HEK293 (cell line): ENCODE results near the gene RAN.

Experiments used
- CTCF ChIA-PET: fragments of 350-600 bp; formaldehyde crosslinking; extraction: SDS; loops from one replicate; lab custom pipeline; 2021; ENCODE audit warnings: antibody characterized with exemption; lab: Yijun Ruan, JAX
- POLR2A ChIA-PET: fragments of 300-600 bp; formaldehyde crosslinking; extraction: SDS; loops from one replicate; lab custom pipeline; 2020; ENCODE audit warnings: antibody characterized with exemption, inconsistent platforms; lab: Yijun Ruan, JAX
- H3K27ac ChIP-seq: fragments of 200-500 bp; sonication (Bioruptor generic); 2 replicates; pipeline ENCODE4 v1.5.1; 2014; ENCODE audit warnings: low read depth, low read length, control low read depth, inconsistent platforms; ENCODE audit errors: extremely low read depth
- H3K36me3 ChIP-seq, 2 experiments: fragments of 200-500 bp in 1 of 2; sonication (Bioruptor generic) in 1 of 2; 1 replicate in 1 of 2; 2 replicates in 1 of 2; pipeline ENCODE4 v1.5.1; 2014 to 2017; ENCODE audit warnings: inconsistent platforms in 2 of 2, low read length in 2 of 2; ENCODE audit not compliant: control insufficient read depth in 2 of 2, insufficient read depth in 1 of 2
- H3K4me1 ChIP-seq: fragments of 200-500 bp; sonication (Bioruptor generic); 2 replicates; pipeline ENCODE4 v1.5.1; 2014; ENCODE audit warnings: mild to moderate bottlenecking, low read length, inconsistent platforms; ENCODE audit not compliant: control insufficient read depth, insufficient read depth
- H3K4me3 ChIP-seq: 2 replicates; pipeline ENCODE4 v1.5.1; 2011; ENCODE audit warnings: low read depth, mild to moderate bottlenecking, control low read depth, low read length, moderate library complexity
- H3K9me3 ChIP-seq: fragments of 200-500 bp; sonication (Bioruptor generic); 2 replicates; pipeline ENCODE4 v1.5.1; 2014; ENCODE audit warnings: low read depth, low read length, inconsistent platforms; ENCODE audit not compliant: control insufficient read depth, insufficient read depth
- BCL11B ChIP-seq: fragments of 450-650 bp; formaldehyde crosslinking; IDR thresholded peaks from 2 replicates; pipeline ENCODE4 v1.5.1; 2016; ENCODE audit warnings: low read depth, missing biosample characterization, missing genetic modification characterization
- EGR2 ChIP-seq: fragments of 450-650 bp; formaldehyde crosslinking; IDR thresholded peaks from 2 replicates; pipeline ENCODE4 v1.5.1; 2016; ENCODE audit warnings: low read depth, missing biosample characterization, missing genetic modification characterization
- GLIS2 ChIP-seq: fragments of 450-650 bp; formaldehyde crosslinking; IDR thresholded peaks from 2 replicates; pipeline ENCODE4 v1.5.1; 2016; ENCODE audit warnings: missing biosample characterization, missing genetic modification characterization
- MEIS1 ChIP-seq: sonication (generic); formaldehyde crosslinking; IDR thresholded peaks from 2 replicates; pipeline ENCODE4 v1.8.1; 2022; ENCODE audit warnings: missing genetic modification reagents, mild to moderate bottlenecking, borderline replicate concordance
- PRDM4 ChIP-seq: fragments of 450-650 bp; formaldehyde crosslinking; IDR thresholded peaks from 2 replicates; pipeline ENCODE4 v1.5.1; 2017; ENCODE audit warnings: missing biosample characterization, missing genetic modification characterization
- ZBTB17 ChIP-seq: fragments of 450-650 bp; formaldehyde crosslinking; IDR thresholded peaks from 2 replicates; pipeline ENCODE4 v1.5.1; 2016; ENCODE audit warnings: missing biosample characterization, missing genetic modification characterization
- ZBTB7A ChIP-seq: fragments of 450-650 bp; formaldehyde crosslinking; IDR thresholded peaks from 2 replicates; pipeline ENCODE4 v1.5.1; 2016; ENCODE audit warnings: low read depth, missing biosample characterization, missing genetic modification characterization
- ZNF155 ChIP-seq: fragments of 450-650 bp; formaldehyde crosslinking; IDR thresholded peaks from 2 replicates; pipeline ENCODE4 v1.5.1; 2016; ENCODE audit warnings: missing biosample characterization, missing genetic modification characterization
- ZNF211 ChIP-seq: fragments of 450-650 bp; formaldehyde crosslinking; IDR thresholded peaks from 2 replicates; pipeline ENCODE4 v1.5.1; 2016; ENCODE audit warnings: low read depth, missing biosample characterization, missing genetic modification characterization
- ZNF223 ChIP-seq: fragments of 450-650 bp; formaldehyde crosslinking; IDR thresholded peaks from 2 replicates; pipeline ENCODE4 v1.5.1; 2016; ENCODE audit warnings: missing biosample characterization, missing genetic modification characterization
- ZNF335 ChIP-seq: fragments of 450-650 bp; formaldehyde crosslinking; conservative IDR thresholded peaks from 2 replicates; pipeline ENCODE4 v1.5.1; 2016; ENCODE audit warnings: missing biosample characterization, missing genetic modification characterization
- ZNF488 ChIP-seq: fragments of 450-650 bp; formaldehyde crosslinking; IDR thresholded peaks from 2 replicates; pipeline ENCODE4 v1.5.1; 2016; ENCODE audit warnings: missing biosample characterization, missing genetic modification characterization
- ZNF521 ChIP-seq: fragments of 450-650 bp; formaldehyde crosslinking; IDR thresholded peaks from 2 replicates; pipeline ENCODE4 v1.5.1; 2017; ENCODE audit warnings: missing biosample characterization, mild to moderate bottlenecking, missing genetic modification characterization
- ZNF530 ChIP-seq: fragments of 450-650 bp; formaldehyde crosslinking; IDR thresholded peaks from 2 replicates; pipeline ENCODE4 v1.5.1; 2016; ENCODE audit warnings: low read depth, missing biosample characterization, missing genetic modification characterization
- ZNF560 ChIP-seq: fragments of 450-650 bp; formaldehyde crosslinking; IDR thresholded peaks from 2 replicates; pipeline ENCODE4 v1.5.1; 2017; ENCODE audit warnings: missing biosample characterization, missing genetic modification characterization, borderline replicate concordance
- ZNF561 ChIP-seq: fragments of 450-650 bp; IDR thresholded peaks from 2 replicates; pipeline ENCODE4 v1.5.1; 2018; ENCODE audit warnings: missing biosample characterization, missing genetic modification characterization, borderline replicate concordance
- ZNF626 ChIP-seq: fragments of 450-650 bp; sonication (Bioruptor Pico); formaldehyde crosslinking; IDR thresholded peaks from 2 replicates; pipeline ENCODE4 v1.5.1; 2018; ENCODE audit warnings: missing biosample characterization, missing genetic modification characterization, inconsistent platforms
- ZNF692 ChIP-seq: fragments of 450-650 bp; formaldehyde crosslinking; IDR thresholded peaks from 2 replicates; pipeline ENCODE4 v1.5.1; 2016; ENCODE audit warnings: missing biosample characterization, missing genetic modification characterization
- ZNF76 ChIP-seq: fragments of 450-650 bp; formaldehyde crosslinking; IDR thresholded peaks from 2 replicates; pipeline ENCODE4; 2016; ENCODE audit warnings: low read depth, missing biosample characterization, missing genetic modification characterization, borderline replicate concordance
- ZNF777 ChIP-seq: fragments of 450-650 bp; formaldehyde crosslinking; IDR thresholded peaks from 2 replicates; pipeline ENCODE4 v1.5.1; 2017; ENCODE audit warnings: missing biosample characterization, missing genetic modification characterization, borderline replicate concordance
- ZSCAN4 ChIP-seq: fragments of 450-650 bp; formaldehyde crosslinking; IDR thresholded peaks from 2 replicates; pipeline ENCODE4 v1.5.1; 2017; ENCODE audit warnings: missing biosample characterization, missing genetic modification characterization

Gene RAN

GRCh38 chr12:130909111-130909510, 37.2 kb downstream of the RAN start:
- Histone ChIP-seq H3K4me3 (no peak overlapping the region), H3K9me3 (no peaks in the 10 kb centered on the region), H3K36me3 (no peaks in the 10 kb centered on the region), H3K4me1 (no peaks in the 10 kb centered on the region), H3K27ac (no peak overlapping the region)
- CTCF ChIA-PET: no interaction called here
- TF ChIP-seq BCL11B (no peak), ZBTB17 (tag by site-specific recombination) (no peak), GLIS2 (tag by site-specific recombination) (no peak), ZNF530 (tag by site-specific recombination) (no peak), EGR2 (no peak), PRDM4 (tag by site-specific recombination) (no peak), ZSCAN4 (no peak), ZNF521 (no peak), ZNF335 (no peak), ZNF223 (tag by site-specific recombination) (no peak), MEIS1 (no peak), ZNF561 (no peak), ZNF76 (tag by site-specific recombination) (no peak), ZNF692 (tag by site-specific recombination) (no peak), ZNF488 (tag by site-specific recombination) (no peak), ZNF560 (no peak), ZBTB7A (tag by site-specific recombination) (no peak), ZNF626 (tag by site-specific recombination) (no peak), ZNF777 (tag by site-specific recombination) (no peak), ZNF155 (tag by site-specific recombination) (no peak)
- POLR2A ChIA-PET: no interaction called here

- TF ChIP-seq ZNF211 (tag by site-specific recombination): no peak
Measured at GRCh38 chr12:130911193-130911592, 39.3 kb downstream of the RAN start.

More at GRCh38 chr12:130911193-130911592, 39.3 kb downstream of the RAN start:
- H3K36me3 ChIP-seq: no peaks in the 10 kb centered on the region
- no peaks in the 10 kb centered on the region for H3K4me1 ChIP-seq
- no peak overlapping the region for H3K27ac ChIP-seq
- ChIA-PET CTCF (interaction anchor here (0.5 kb wide), 1 partner anchor 199 kb away, joined by 4 read pairs; no protein-coding TSS in a partner anchor), POLR2A (no interaction called here)
- no peak overlapping the region for H3K4me3 ChIP-seq
- H3K9me3 ChIP-seq: no peaks in the 10 kb centered on the region
